HEK293 (cell line): ENCODE results near the gene CCDC85B.

ENCODE experiments used
- BCL11B ChIP-seq: fragments of 450-650 bp; formaldehyde crosslinking; IDR thresholded peaks from 2 replicates; pipeline ENCODE4 v1.5.1; 2016; ENCODE audit warnings: low read depth, missing biosample characterization, missing genetic modification characterization
- GLI4 ChIP-seq: fragments of 450-650 bp; formaldehyde crosslinking; IDR thresholded peaks from 2 replicates; pipeline ENCODE4 v1.5.1; 2016; ENCODE audit warnings: missing biosample characterization, missing genetic modification characterization
- MEIS1 ChIP-seq: sonication (generic); formaldehyde crosslinking; IDR thresholded peaks from 2 replicates; pipeline ENCODE4 v1.8.1; 2022; ENCODE audit warnings: missing genetic modification reagents, mild to moderate bottlenecking, borderline replicate concordance
- PATZ1 ChIP-seq: fragments of 450-650 bp; formaldehyde crosslinking; IDR thresholded peaks from 2 replicates; pipeline ENCODE4 v1.5.1; 2016; ENCODE audit warnings: missing biosample characterization, missing genetic modification characterization
- PRDM4 ChIP-seq: fragments of 450-650 bp; formaldehyde crosslinking; IDR thresholded peaks from 2 replicates; pipeline ENCODE4 v1.5.1; 2017; ENCODE audit warnings: missing biosample characterization, missing genetic modification characterization
- ZBTB17 ChIP-seq: fragments of 450-650 bp; formaldehyde crosslinking; IDR thresholded peaks from 2 replicates; pipeline ENCODE4 v1.5.1; 2016; ENCODE audit warnings: missing biosample characterization, missing genetic modification characterization
- ZBTB49 ChIP-seq: fragments of 450-650 bp; formaldehyde crosslinking; IDR thresholded peaks from 2 replicates; pipeline ENCODE4 v1.5.1; 2016; ENCODE audit warnings: missing biosample characterization, missing genetic modification characterization, low read depth
- ZNF223 ChIP-seq: fragments of 450-650 bp; formaldehyde crosslinking; IDR thresholded peaks from 2 replicates; pipeline ENCODE4 v1.5.1; 2016; ENCODE audit warnings: missing biosample characterization, missing genetic modification characterization
- ZNF302 ChIP-seq: fragments of 450-650 bp; formaldehyde crosslinking; IDR thresholded peaks from 2 replicates; pipeline ENCODE4 v1.5.1; 2016; ENCODE audit warnings: missing biosample characterization, missing genetic modification characterization, low read depth
- ZNF394 ChIP-seq: fragments of 450-650 bp; formaldehyde crosslinking; IDR thresholded peaks from 2 replicates; pipeline ENCODE4 v1.5.1; 2016; ENCODE audit warnings: missing biosample characterization, missing genetic modification characterization, mild to moderate bottlenecking, moderate library complexity, borderline replicate concordance
- ZNF501 ChIP-seq: fragments of 450-650 bp; formaldehyde crosslinking; IDR thresholded peaks from 2 replicates; pipeline ENCODE4 v1.5.1; 2016; ENCODE audit warnings: missing biosample characterization, missing genetic modification characterization
- ZNF560 ChIP-seq: fragments of 450-650 bp; formaldehyde crosslinking; IDR thresholded peaks from 2 replicates; pipeline ENCODE4 v1.5.1; 2017; ENCODE audit warnings: missing biosample characterization, missing genetic modification characterization, borderline replicate concordance
- ZNF596 ChIP-seq: fragments of 450-650 bp; IDR thresholded peaks from 2 replicates; pipeline ENCODE4 v1.5.0; 2018; ENCODE audit warnings: missing biosample characterization, mild to moderate bottlenecking, missing genetic modification characterization, moderate library complexity
- ZNF677 ChIP-seq: fragments of 450-650 bp; IDR thresholded peaks from 2 replicates; pipeline ENCODE4 v1.5.0; 2018; ENCODE audit warnings: missing biosample characterization, mild to moderate bottlenecking, missing genetic modification characterization, moderate library complexity
- ZNF76 ChIP-seq: fragments of 450-650 bp; formaldehyde crosslinking; IDR thresholded peaks from 2 replicates; pipeline ENCODE4; 2016; ENCODE audit warnings: low read depth, missing biosample characterization, missing genetic modification characterization, borderline replicate concordance
- ZSCAN23 ChIP-seq: fragments of 450-650 bp; formaldehyde crosslinking; IDR thresholded peaks from 2 replicates; pipeline ENCODE4 v1.5.1; 2016; ENCODE audit warnings: missing biosample characterization, missing genetic modification characterization
- TF ChIP-seq, protein P1 (sequence below): fragments of 450-650 bp; formaldehyde crosslinking; IDR thresholded peaks from 2 replicates; pipeline ENCODE4 v1.5.1; 2017; ENCODE audit warnings: missing biosample characterization, mild to moderate bottlenecking, missing genetic modification characterization, moderate library complexity
- TF ChIP-seq, protein P2 (sequence below): fragments of 450-650 bp; formaldehyde crosslinking; IDR thresholded peaks from 2 replicates; pipeline ENCODE4 v1.5.1; 2016; ENCODE audit warnings: missing biosample characterization, missing genetic modification characterization
- TF ChIP-seq, protein P3 (sequence below): fragments of 450-650 bp; formaldehyde crosslinking; IDR thresholded peaks from 2 replicates; pipeline ENCODE4 v1.5.1; 2016; ENCODE audit warnings: missing biosample characterization, missing genetic modification characterization
- TF ChIP-seq, protein P4 (sequence below): fragments of 450-650 bp; formaldehyde crosslinking; IDR thresholded peaks from 2 replicates; pipeline ENCODE4 v1.5.1; 2016; ENCODE audit warnings: missing biosample characterization, missing genetic modification characterization

Gene CCDC85B

DNA sequence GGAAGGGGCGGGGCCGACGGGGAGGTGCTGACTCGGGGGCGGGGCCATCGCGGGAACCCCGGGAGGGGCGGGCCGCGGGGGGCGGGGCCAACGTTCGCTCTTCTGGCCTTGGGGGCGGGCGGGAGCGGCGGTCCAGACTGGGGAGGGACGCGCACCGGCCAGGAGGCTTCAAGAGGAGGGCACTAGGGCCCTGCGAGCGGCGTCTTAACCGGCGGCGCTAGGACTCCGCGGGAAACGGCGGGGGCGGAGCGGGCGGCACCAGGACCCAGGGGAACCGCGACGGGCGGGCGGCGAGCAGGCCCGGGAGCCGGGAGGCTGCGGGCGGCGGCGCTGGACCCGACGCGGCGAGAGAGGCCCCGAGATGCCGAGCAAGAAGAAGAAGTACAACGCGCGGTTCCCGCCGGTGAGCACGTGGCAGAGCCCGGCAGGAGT lies 28.7 kb downstream of the CCDC85B start, which contains the start of gene DRAP1 (continued):
- TF ChIP-seq ZNF223 (tag by site-specific recombination) = no peak
- TF ChIP-seq, protein P1, sequence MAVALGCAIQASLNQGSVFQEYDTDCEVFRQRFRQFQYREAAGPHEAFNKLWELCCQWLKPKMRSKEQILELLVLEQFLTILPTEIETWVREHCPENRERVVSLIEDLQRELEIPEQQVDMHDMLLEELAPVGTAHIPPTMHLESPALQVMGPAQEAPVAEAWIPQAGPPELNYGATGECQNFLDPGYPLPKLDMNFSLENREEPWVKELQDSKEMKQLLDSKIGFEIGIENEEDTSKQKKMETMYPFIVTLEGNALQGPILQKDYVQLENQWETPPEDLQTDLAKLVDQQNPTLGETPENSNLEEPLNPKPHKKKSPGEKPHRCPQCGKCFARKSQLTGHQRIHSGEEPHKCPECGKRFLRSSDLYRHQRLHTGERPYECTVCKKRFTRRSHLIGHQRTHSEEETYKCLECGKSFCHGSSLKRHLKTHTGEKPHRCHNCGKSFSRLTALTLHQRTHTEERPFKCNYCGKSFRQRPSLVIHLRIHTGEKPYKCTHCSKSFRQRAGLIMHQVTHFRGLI (tag by site-specific recombination) = no peak
- no peak for TF ChIP-seq GLI4 (tag by site-specific recombination)
- TF ChIP-seq MEIS1 = no peak
- TF ChIP-seq PATZ1 = peak; percentile 73
- TF ChIP-seq ZNF76 (tag by site-specific recombination) = peak; percentile 54; the same call in 1 of the 2 replicates
- TF ChIP-seq ZNF560 (tag by site-specific recombination) = no peak
- no peak for TF ChIP-seq ZBTB49 (tag by site-specific recombination)
- TF ChIP-seq ZNF677 (tag by site-specific recombination) = peak; percentile 85
- no peak for TF ChIP-seq ZNF501 (tag by site-specific recombination)
- TF ChIP-seq ZBTB17 (tag by site-specific recombination) = no peak
- no peak for TF ChIP-seq ZNF302 (tag by site-specific recombination)
- TF ChIP-seq BCL11B = 0 out of 2 replicates have a peak, but pooled peaks have one; percentile 44
- TF ChIP-seq PRDM4 (tag by site-specific recombination) = peak; percentile 30; the same call in 1 of the 2 replicates
- TF ChIP-seq, protein P2, sequence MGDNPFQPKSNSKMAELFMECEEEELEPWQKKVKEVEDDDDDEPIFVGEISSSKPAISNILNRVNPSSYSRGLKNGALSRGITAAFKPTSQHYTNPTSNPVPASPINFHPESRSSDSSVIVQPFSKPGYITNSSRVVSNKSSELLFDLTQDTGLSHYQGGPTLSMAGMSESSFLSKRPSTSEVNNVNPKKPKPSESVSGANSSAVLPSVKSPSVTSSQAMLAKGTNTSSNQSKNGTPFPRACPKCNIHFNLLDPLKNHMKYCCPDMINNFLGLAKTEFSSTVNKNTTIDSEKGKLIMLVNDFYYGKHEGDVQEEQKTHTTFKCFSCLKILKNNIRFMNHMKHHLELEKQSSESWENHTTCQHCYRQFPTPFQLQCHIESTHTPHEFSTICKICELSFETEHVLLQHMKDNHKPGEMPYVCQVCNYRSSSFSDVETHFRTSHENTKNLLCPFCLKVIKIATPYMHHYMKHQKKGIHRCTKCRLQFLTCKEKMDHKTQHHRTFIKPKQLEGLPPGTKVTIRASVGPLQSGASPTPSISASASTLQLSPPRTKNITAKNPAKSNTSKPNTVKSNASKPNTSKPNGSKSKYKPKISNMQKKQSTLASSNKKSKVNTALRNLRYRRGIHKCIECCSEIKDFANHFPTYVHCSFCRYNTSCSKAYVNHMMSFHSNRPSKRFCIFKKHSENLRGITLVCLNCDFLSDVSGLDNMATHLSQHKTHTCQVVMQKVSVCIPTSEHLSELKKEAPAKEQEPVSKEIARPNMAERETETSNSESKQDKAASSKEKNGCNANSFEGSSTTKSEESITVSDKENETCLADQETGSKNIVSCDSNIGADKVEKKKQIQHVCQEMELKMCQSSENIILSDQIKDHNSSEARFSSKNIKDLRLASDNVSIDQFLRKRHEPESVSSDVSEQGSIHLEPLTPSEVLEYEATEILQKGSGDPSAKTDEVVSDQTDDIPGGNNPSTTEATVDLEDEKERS (tag by site-specific recombination) = no peak
- TF ChIP-seq, protein P3, sequence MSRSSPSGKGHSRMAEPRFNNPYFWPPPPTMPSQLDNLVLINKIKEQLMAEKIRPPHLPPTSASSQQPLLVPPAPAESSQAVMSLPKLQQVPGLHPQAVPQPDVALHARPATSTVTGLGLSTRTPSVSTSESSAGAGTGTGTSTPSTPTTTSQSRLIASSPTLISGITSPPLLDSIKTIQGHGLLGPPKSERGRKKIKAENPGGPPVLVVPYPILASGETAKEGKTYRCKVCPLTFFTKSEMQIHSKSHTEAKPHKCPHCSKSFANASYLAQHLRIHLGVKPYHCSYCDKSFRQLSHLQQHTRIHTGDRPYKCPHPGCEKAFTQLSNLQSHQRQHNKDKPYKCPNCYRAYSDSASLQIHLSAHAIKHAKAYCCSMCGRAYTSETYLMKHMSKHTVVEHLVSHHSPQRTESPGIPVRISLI (tag by site-specific recombination) = no peak
- no peak for TF ChIP-seq ZSCAN23 (tag by site-specific recombination)
- TF ChIP-seq ZNF596 (tag by site-specific recombination) = peak; percentile 69
- TF ChIP-seq, protein P4, sequence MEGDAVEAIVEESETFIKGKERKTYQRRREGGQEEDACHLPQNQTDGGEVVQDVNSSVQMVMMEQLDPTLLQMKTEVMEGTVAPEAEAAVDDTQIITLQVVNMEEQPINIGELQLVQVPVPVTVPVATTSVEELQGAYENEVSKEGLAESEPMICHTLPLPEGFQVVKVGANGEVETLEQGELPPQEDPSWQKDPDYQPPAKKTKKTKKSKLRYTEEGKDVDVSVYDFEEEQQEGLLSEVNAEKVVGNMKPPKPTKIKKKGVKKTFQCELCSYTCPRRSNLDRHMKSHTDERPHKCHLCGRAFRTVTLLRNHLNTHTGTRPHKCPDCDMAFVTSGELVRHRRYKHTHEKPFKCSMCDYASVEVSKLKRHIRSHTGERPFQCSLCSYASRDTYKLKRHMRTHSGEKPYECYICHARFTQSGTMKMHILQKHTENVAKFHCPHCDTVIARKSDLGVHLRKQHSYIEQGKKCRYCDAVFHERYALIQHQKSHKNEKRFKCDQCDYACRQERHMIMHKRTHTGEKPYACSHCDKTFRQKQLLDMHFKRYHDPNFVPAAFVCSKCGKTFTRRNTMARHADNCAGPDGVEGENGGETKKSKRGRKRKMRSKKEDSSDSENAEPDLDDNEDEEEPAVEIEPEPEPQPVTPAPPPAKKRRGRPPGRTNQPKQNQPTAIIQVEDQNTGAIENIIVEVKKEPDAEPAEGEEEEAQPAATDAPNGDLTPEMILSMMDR (tag by site-specific recombination) = no peak
- no peak for TF ChIP-seq ZNF394 (tag by site-specific recombination)
